Adrenal gland (tissue), 12 donors: ENCODE data around the gene SLC38A9. TPM values are rescaled to one million over a fixed set of nuclear protein-coding genes. Genes with fewer than 3 reads are reported as not detected.

Experiments used
- DNase-seq, 7 donors: peaks; one replicate each; pipeline ENCODE4 v3.0.0-alpha.2; 2019 to 2020
- H3K27ac ChIP-seq, 5 donors: fragments of 200-600 bp; sonication (generic) in 4 of 5; 1 replicate in 3 of 5; 2 replicates in 2 of 5; pipeline versions ENCODE4 v1.5.1 to v1.8.0; 2016 to 2020; ENCODE audit warnings: mild to moderate bottlenecking in 1 of 5
- H3K27me3 ChIP-seq: fragments of 200-600 bp; 2 replicates; pipeline ENCODE4 v1.8.0; 2021
- H3K36me3 ChIP-seq, 2 donors: fragments of 200-600 bp; replicated peaks in 1 of 2; 1 replicate in 1 of 2; 2 replicates in 1 of 2; pipeline versions ENCODE4 v1.5.1 to v1.8.0; 2018 to 2022
- H3K4me1 ChIP-seq, 2 donors: fragments of 200-600 bp; replicated peaks in 1 of 2; 1 replicate in 1 of 2; 2 replicates in 1 of 2; pipeline versions ENCODE4 v1.5.1 to v1.8.0; 2018 to 2021
- H3K4me3 ChIP-seq, 4 donors: fragments of 200-600 bp; sonication (generic) in 3 of 4; one replicate each; pipeline ENCODE4 v1.5.1; 2016 to 2018
- H3K9me3 ChIP-seq, 3 donors: fragments of 200-600 bp; sonication (generic) in 1 of 3; replicated peaks in 1 of 3; 1 replicate in 2 of 3; 2 replicates in 1 of 3; pipeline versions ENCODE4 v1.5.1 to v1.8.0; 2016 to 2021
- CTCF ChIP-seq, 6 experiments: fragments of 450-650 bp in 4 of 6; fragments of 200-600 bp in 2 of 6; sonication (generic) in 1 of 6; IDR thresholded peaks; 1 replicate in 5 of 6; 2 replicates in 1 of 6; pipeline versions ENCODE4 v1.5.1 to v1.8.0; 2016 to 2021; ENCODE audit warnings: antibody characterized with exemption in 6 of 6, mild to moderate bottlenecking in 2 of 6, moderate library complexity in 1 of 6
- POLR2A ChIP-seq, 2 donors: fragments of 450-650 bp; IDR thresholded peaks; one replicate each; pipeline ENCODE4 v1.6.1; 2017; ENCODE audit warnings: antibody characterized with exemption in 2 of 2, mild to moderate bottlenecking in 2 of 2, moderate library complexity in 1 of 2
- WGBS, 4 donors: extraction: QIAGEN DNeasy Blood & Tissue Kit in 2 of 4; methylation state at CpG; one replicate each; pipeline versions ENCODE4 v1.1.5 to v1.1.7; 2013 to 2017; 5-methylcytosine and 5-hydroxymethylcytosine counted together
- intact Hi-C, 2 donors: fragments of 100-400 bp; cut with DNase I; formaldehyde crosslinking; loops; one replicate each; pipeline versions ENCODE4 v1.14.1 to v1.15.0; 2022 to 2023
- polyA plus RNA-seq, 3 donors: library from polyadenylated mRNA; stranded (reverse); fragments of 200-250 nt in 2 of 3; fragments of 350-450 nt in 1 of 3; fragmentation: Illumina TruSeq in 1 of 3; extraction: RNeasy Lipid Tissue Mini Kit (QIAGEN cat#74804) in 1 of 3; gene quantifications; one replicate each; pipeline ENCODE4 v1.2.3, GENCODE V29; 2013 to 2014
- total RNA-seq, 9 donors: library from RNA; depleted of rRNA in 4 of 9; stranded (reverse); fragments of >200 nt in 4 of 9; fragments of 120-200 nt in 1 of 9; fragmentation: NEBNext Ultra II Directional in 1 of 9; extraction: Animal tissue kit (Norgen Biotek cat#: 25700) in 1 of 9; gene quantifications; one replicate each; pipeline versions ENCODE4 v1.1.0 to v1.2.4, GENCODE V29; 2013 to 2023
- donor health status: healthy with polysubstance abuse.
- donor health status: Bipolar disorder and iron deficiency.
- donor health status: DM: yes; HTN: yes; CAD: no.
- donor health status: DM: no; HTN: no; CAD: no.
- donor health status: DM: no; HTN: no; CAD: no.
- donor health status: DM: yes; HTN: yes; CAD: no.

Gene SLC38A9
- total and polyA plus RNA-seq, 12 donors: 7.6 to 61.4 (median 13.8) TPM

GRCh38 chr5:55714749-55715148 is 2.6 kb upstream of the SLC38A9 start:
- peaks cover 9 to 13% of the 10 kb centered on the region in 2 donors for H3K4me1 ChIP-seq
- no peaks in the 10 kb centered on the region for H3K36me3 ChIP-seq
- H3K9me3 ChIP-seq: no peaks in the 10 kb centered on the region
- 85 to 92% (median 88%) methylated on average over 6 of the region's 6 CpGs for WGBS, 4 donors
- TF ChIP-seq CTCF (IDR thresholded peaks at IDR 0.05) (no peak), POLR2A (IDR thresholded peaks at IDR 0.05) (no peak)
- H3K27ac ChIP-seq: no peak overlapping the region
- intact Hi-C loops: no loop called here
- H3K27me3 ChIP-seq: no peaks in the 10 kb centered on the region
- H3K4me3 ChIP-seq: no peak overlapping the region
- DNase-seq: no peak

- no peaks in the 10 kb centered on the region for H3K27me3 ChIP-seq
- intact Hi-C loops: no loop called here
- H3K9me3 ChIP-seq: no peaks in the 10 kb centered on the region
- TF ChIP-seq POLR2A (IDR thresholded peaks at IDR 0.05): no peak
- H3K27ac ChIP-seq: no peak overlapping the region
- 43 to 88% (median 73%) methylated on average over 1 of the region's 1 CpG for WGBS, 4 donors
- no peak for DNase-seq
- H3K4me1 ChIP-seq: peaks cover 9 to 13% of the 10 kb centered on the region in 2 donors
- H3K36me3 ChIP-seq: no peaks in the 10 kb centered on the region
- H3K4me3 ChIP-seq: no peak overlapping the region
Observed at GRCh38 chr5:55714339-55714738, 2.2 kb upstream of the SLC38A9 start.

GRCh38 chr5:55713871-55714270 is 1.7 kb upstream of the SLC38A9 start:
- H3K27ac ChIP-seq: no peak overlapping the region
- no peaks in the 10 kb centered on the region for H3K36me3 ChIP-seq
- H3K9me3 ChIP-seq: no peaks in the 10 kb centered on the region
- no peak overlapping the region for H3K4me3 ChIP-seq
- H3K27me3 ChIP-seq: no peaks in the 10 kb centered on the region
- TF ChIP-seq POLR2A (IDR thresholded peaks at IDR 0.05) (no peak), CTCF (IDR thresholded peaks at IDR 0.05) (no peak)
- no peak for DNase-seq
- WGBS, 4 donors: 70 to 83% (median 75%) methylated on average over 3 of the region's 3 CpGs
- H3K4me1 ChIP-seq: peaks cover 9 to 13% of the 10 kb centered on the region in 2 donors
- intact Hi-C loops: no loop called here

GRCh38 chr5:55711507-55712022 is 559 bp downstream of the SLC38A9 start:
- Histone ChIP-seq H3K4me1 (peaks cover 9 to 13% of the 10 kb centered on the region in 2 donors), H3K9me3 (no peaks in the 10 kb centered on the region), H3K36me3 (no peaks in the 10 kb centered on the region), H3K27ac (peak overlapping the region in 3 of 5 donors; percentile 39 to 56 (median 52)), H3K4me3 (peak overlapping the region; percentile 19 to 82 (median 50)), H3K27me3 (no peaks in the 10 kb centered on the region)
- intact Hi-C loops: no loop called here
- no peak for DNase-seq
- no peak for TF ChIP-seq CTCF (IDR thresholded peaks at IDR 0.05)
- TF ChIP-seq POLR2A (IDR thresholded peaks at IDR 0.05): no peak
- 7 to 12% (median 10%) methylated on average over 18 of the region's 18 CpGs for WGBS, 4 donors

- H3K4me1 ChIP-seq: peaks cover 9 to 13% of the 10 kb centered on the region in 2 donors
- no peak overlapping the region for H3K4me3 ChIP-seq
- DNase-seq: no peak
- no peaks in the 10 kb centered on the region for H3K9me3 ChIP-seq
- TF ChIP-seq CTCF (IDR thresholded peaks at IDR 0.05) (no peak), POLR2A (IDR thresholded peaks at IDR 0.05) (no peak)
- H3K27ac ChIP-seq: no peak overlapping the region
- intact Hi-C loops: no loop called here
- H3K27me3 ChIP-seq: no peaks in the 10 kb centered on the region
- H3K36me3 ChIP-seq: no peaks in the 10 kb centered on the region
Observed at GRCh38 chr5:55708732-55709131, 3.4 kb downstream of the SLC38A9 start.
